HUES64 (cell line): ENCODE data around the gene CFAP46.
"Not testable (repeated sequence)": the region's sequence is repeated elsewhere in the genome, so short reads cannot be mapped to it uniquely, and the experiment has no call there.

ENCODE experiments used
- H3K27ac ChIP-seq: 2 replicates; pipeline ENCODE4 v1.7.0; 2013; ENCODE audit warnings: low read depth, low read length, inconsistent platforms
- H3K27me3 ChIP-seq: 2 replicates; pipeline ENCODE4 v1.6.1; 2013; ENCODE audit warnings: mild to moderate bottlenecking, low read length; ENCODE audit not compliant: insufficient read depth
- H3K36me3 ChIP-seq: 2 replicates; pipeline ENCODE4 v1.6.1; 2013; ENCODE audit warnings: mild to moderate bottlenecking, low read length; ENCODE audit not compliant: insufficient read depth
- H3K4me1 ChIP-seq: 2 replicates; pipeline ENCODE4 v1.6.1; 2013; ENCODE audit warnings: mild to moderate bottlenecking, low read length, moderate library complexity; ENCODE audit not compliant: insufficient read depth
- H3K4me3 ChIP-seq: 2 replicates; pipeline ENCODE4 v1.5.1; 2013; ENCODE audit warnings: mild to moderate bottlenecking, low read length, moderate library complexity
- H3K9ac ChIP-seq: 2 replicates; pipeline ENCODE4 v1.6.1; 2013; ENCODE audit warnings: mild to moderate bottlenecking, low read depth, low read length
- H3K9me3 ChIP-seq: 2 replicates; pipeline ENCODE4 v1.6.1; 2013; ENCODE audit warnings: low read depth, low read length; ENCODE audit not compliant: insufficient read depth
- WGBS: fragments of 150-250, 120-280 bp; methylation state at CpG from one replicate; pipeline ENCODE4 v1.1.7; 2013; ENCODE audit warnings: missing lambda C conversion rate; 5-methylcytosine and 5-hydroxymethylcytosine counted together

Gene CFAP46

DNA sequence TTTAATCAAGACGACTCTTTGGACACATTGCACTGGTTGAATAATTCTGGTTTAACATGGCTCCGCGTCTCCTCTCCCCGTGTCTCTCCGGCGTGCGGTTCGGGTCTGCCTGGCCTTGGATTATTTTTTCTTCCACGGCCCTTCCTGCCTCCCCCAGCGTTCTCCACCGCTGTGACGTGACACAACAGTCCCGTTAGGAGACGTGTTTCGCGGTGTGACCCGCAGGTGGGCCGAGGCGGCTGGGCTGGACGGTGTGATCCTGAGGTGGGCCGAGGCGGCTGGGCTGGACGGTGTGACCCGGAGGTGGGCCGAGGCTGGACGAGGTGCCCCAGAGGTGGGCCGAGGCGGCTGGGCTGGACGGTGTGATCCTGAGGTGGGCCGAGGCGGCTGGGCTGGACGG lies 144.4 kb downstream of the CFAP46 start:
- H3K27ac ChIP-seq, H3K4me3 ChIP-seq, H3K27me3 ChIP-seq, H3K9ac ChIP-seq, H3K4me1 ChIP-seq, H3K9me3 ChIP-seq, H3K36me3 ChIP-seq: not testable (repeated sequence)
- WGBS, result 95% methylated on average over 27 of the region's 32 CpGs

DNA sequence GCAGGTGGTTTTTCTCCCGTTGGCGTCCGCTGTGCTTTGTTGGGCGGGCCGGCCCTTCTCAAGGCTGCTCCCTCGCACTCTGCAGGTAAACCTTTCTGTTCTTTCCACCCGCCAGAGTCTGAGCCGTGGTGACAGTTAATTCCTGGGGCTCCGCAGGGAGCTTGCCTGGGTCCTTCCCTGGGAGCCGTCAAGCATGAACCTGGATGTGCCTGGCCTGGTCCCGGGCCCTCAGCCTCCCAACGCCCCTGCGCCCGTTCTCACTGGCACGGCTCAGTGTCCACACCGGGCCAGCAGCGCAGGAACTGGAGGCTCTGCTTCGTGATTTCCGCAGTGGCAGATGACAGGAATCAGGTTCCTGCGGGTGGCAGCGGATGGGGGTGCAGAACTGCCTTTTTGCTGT lies 145.5 kb downstream of the CFAP46 start:
- Histone ChIP-seq H3K4me3 (no peak overlapping the region), H3K4me1 (no peaks in the 10 kb centered on the region), H3K27ac (no peak overlapping the region), H3K27me3 (no peaks in the 10 kb centered on the region; the same call in 1 of the 2 replicates), H3K9me3 (no peaks in the 10 kb centered on the region), H3K9ac (no peak overlapping the region), H3K36me3 (no peaks in the 10 kb centered on the region)
- 89% methylated on average over 21 of the region's 21 CpGs for WGBS

DNA sequence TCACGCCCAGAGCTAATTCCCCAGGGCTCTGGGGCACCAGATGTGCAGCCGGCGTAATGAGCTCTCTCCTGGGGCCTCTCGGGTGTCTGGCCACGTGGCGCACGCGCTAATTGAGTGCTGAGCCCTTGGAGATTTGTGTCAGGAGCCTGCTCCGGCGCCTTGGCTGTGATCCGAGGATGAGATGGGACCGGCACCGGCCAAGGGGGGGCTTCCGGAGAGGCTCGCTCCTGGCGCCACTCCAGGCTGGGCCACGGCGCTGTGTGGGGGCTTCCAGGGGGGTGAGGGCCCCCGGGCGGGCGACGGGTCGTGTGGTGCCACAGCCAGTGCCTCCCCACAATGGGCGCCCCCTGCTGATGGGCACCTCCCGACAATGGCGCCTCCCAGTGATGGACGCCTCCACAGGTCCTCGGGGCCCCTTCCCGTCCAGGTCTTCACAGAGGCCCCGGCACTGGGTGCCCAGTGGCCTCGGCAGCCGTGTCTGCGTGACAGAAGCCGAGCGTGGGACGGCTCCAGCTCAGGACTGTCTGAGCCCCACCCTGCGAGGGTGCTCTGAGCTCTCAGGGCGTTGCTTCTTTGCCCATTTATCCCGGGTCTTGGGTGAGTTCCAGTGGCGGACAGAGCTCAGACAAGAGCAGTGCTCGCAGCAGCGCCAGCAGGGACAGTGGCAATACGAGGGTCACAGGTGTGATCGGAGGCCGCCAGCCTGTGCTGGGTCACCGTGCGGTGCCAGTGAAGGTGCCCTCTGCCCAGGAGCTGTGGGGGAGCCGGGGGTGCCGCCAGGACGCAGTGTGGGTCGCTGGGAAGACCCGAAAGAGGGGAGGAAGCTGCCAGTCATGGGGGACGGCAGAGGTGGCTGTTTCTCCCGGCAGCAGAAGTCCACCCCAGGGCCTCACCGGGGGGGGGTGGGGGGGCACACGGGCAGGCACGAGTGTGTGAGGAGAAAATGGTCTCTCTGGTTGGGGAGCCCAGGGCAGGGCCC lies 148.2 kb downstream of the CFAP46 start:
- Histone ChIP-seq H3K4me1 (no peaks in the 10 kb centered on the region), H3K9me3 (no peaks in the 10 kb centered on the region), H3K9ac (no peak overlapping the region), H3K27ac (no peak overlapping the region), H3K36me3 (no peaks in the 10 kb centered on the region), H3K4me3 (no peak overlapping the region), H3K27me3 (peaks cover 26% of the 10 kb centered on the region)
- 89% methylated on average over 57 of the region's 57 CpGs for WGBS

DNA sequence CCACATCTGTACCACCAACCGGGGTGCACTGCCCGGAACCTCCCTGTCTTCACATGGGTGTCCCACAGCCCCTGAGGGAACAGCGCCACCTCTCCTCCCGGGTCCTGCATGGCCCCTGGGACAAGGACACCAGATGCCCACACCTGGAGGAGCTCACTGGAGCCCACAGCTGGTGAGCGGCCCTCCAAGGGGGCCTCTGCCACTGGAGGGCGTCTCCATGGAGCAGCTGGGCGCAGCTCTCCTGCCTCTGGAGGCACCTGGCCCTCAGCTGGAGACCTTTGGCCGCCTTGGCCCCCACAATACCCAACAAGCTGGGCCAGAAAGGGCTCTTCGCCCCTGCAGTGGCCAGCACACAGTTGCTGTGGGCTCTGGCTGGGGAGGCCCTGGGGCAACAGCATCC lies 149.2 kb downstream of the CFAP46 start:
- Histone ChIP-seq H3K4me3 (no peak overlapping the region), H3K4me1 (no peaks in the 10 kb centered on the region), H3K9ac (no peak overlapping the region), H3K9me3 (no peaks in the 10 kb centered on the region), H3K36me3 (no peaks in the 10 kb centered on the region), H3K27ac (no peak overlapping the region), H3K27me3 (peaks cover 35% of the 10 kb centered on the region)
- 94% methylated on average over 9 of the region's 9 CpGs for WGBS

DNA sequence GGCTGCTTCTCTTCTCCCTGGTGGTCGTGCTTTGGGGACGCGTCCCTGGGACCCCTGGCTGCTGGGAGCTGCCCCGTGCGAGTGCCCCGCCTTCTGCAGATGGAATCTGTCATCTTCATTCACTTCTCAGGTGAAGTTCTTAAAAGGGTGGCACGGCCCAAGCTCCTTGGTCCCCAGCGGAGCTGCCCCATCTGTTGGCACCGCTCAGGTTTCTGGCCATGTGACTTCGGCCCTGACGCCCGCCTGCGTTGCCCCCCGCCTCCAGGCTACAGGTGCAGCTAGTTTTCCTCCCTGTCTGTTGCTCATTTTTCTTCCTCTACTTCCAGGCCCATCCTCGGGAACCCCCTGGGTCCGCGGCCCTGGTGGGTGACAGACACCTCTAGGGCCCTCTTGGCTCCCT lies 149.6 kb downstream of the CFAP46 start:
- 93% methylated on average over 17 of the region's 17 CpGs for WGBS
- Histone ChIP-seq H3K27ac (no peak overlapping the region), H3K36me3 (no peaks in the 10 kb centered on the region), H3K4me3 (no peak overlapping the region), H3K9ac (no peak overlapping the region), H3K4me1 (no peaks in the 10 kb centered on the region), H3K27me3 (peaks cover 39% of the 10 kb centered on the region), H3K9me3 (no peaks in the 10 kb centered on the region)

DNA sequence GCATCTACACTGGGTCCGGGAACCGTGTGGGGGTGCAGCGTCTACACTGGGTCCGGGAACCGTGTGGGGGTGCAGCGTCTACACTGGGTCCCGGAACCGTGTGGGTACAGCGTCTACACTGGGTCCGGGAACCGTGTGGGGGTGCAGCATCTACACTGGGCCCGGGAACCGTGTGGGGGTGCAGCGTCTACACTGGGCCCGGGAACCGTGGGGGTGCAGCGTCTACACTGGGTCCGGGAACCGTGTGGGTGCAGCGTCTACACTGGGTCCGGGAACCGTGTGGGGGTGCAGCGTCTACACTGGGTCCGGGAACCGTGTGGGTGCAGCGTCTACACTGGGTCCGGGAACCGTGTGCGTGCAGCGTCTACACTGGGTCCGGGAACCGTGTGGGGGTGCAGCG lies 150.3 kb downstream of the CFAP46 start:
- H3K9ac ChIP-seq, H3K4me3 ChIP-seq, H3K36me3 ChIP-seq, H3K9me3 ChIP-seq, H3K27ac ChIP-seq, H3K4me1 ChIP-seq: not testable (repeated sequence)
- 94% methylated on average over 33 of the region's 33 CpGs for WGBS
- peaks cover 46% of the 10 kb centered on the region for H3K27me3 ChIP-seq

DNA sequence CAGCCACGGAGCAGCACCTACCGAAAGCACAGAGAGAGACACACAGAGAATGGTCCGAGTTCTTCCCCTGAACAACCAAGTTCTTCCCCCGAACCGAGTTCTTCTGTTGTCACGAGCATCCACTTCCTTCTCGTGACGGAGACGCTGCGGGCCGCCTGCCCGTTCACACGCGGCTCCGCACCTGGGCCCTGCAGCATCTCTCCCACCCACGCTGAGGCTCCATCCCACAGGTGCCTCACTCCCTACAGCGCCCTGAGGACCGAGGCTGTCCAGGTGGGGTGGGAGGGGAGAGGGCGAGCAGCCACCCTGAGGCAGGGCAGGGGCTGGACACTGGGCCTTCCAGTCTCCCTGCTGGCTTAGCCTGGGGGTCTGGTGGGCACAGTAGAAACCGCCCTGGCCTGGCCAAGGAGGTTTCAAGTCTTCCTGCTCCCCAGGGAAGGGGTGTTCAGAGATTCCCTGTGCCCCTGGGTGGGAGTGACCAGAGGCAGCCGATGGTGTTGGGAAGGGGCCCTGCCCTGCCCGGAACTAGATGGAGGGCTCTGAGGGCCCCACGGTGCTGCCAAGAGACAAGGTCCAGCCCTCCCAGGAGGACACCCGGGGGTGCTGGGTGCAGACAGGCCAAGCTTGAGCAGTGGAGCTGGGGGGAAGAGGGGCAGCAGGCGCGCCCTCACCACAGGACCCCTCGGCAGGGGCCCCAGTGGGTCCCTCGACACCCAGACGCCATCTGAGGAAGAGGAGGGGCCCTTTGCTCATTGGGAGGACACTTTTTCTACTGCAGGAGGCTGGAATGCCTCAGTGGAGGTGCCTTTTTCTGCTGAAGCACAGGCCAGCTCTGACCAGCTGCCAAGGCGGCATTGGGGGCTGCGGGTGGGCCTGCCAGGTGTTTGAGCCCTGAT lies 151.2 kb downstream of the CFAP46 start:
- Histone ChIP-seq H3K9ac (no peak overlapping the region), H3K27me3 (peaks cover 56% of the 10 kb centered on the region), H3K36me3 (no peaks in the 10 kb centered on the region), H3K4me3 (no peak overlapping the region), H3K27ac (no peak overlapping the region), H3K9me3 (no peaks in the 10 kb centered on the region), H3K4me1 (no peaks in the 10 kb centered on the region)
- WGBS, result 86% methylated on average over 30 of the region's 31 CpGs

DNA sequence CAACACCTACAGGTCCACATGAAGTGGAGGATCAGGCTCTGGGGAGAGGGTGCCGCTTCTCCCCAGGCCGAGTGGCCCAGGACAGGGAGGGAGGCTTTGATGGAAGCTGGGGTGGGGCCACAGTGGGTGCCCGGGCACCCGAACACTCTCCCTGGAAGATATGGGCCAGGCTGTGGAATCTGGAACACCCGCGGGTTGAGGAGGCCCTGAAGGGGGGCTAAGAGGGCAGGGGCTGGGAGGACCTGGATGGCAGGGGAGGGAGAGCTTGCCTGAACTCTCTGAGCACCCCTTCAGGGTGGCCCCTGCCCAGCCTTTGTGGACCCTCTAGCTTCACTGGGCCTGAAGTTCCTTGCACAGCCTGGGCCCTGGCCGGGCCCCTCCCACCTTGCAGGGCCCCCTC lies 151.9 kb downstream of the CFAP46 start:
- Histone ChIP-seq H3K9me3 (no peaks in the 10 kb centered on the region), H3K27ac (no peak overlapping the region), H3K9ac (no peak overlapping the region), H3K36me3 (no peaks in the 10 kb centered on the region), H3K27me3 (peaks cover 60% of the 10 kb centered on the region), H3K4me3 (no peak overlapping the region), H3K4me1 (no peaks in the 10 kb centered on the region)
- WGBS, result 83% methylated on average over 7 of the region's 7 CpGs

DNA sequence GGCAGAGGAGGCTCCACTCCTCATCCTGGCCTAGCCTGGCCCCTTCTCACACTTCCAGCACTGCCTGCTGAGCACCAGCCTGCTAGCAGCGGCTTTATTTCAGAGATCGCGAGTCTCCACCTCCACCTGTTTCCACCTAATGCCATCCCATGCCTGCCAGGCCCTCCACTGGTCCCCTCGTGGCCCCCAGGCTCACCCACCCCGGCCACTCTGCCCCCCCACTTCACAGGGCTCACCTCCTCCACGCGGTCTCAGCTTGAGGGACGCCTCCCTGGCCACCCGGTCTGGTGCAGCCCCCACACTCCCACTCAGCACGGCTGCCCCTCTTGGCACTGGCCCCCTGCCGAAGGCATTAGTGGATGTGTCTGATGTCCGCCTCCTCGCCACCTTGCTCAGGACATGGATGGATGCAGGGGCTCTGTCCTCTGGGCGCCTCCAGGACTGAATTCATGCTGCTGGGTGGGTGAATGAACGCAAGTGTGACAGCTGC lies 152.7 kb downstream of the CFAP46 start:
- no peak overlapping the region for H3K9ac ChIP-seq
- H3K4me1 ChIP-seq, result no peaks in the 10 kb centered on the region
- no peaks in the 10 kb centered on the region for H3K9me3 ChIP-seq
- no peak overlapping the region for H3K27ac ChIP-seq
- peaks cover 68% of the 10 kb centered on the region for H3K27me3 ChIP-seq
- no peaks in the 10 kb centered on the region for H3K36me3 ChIP-seq
- no peak overlapping the region for H3K4me3 ChIP-seq
- WGBS, result 83% methylated on average over 15 of the region's 15 CpGs

DNA sequence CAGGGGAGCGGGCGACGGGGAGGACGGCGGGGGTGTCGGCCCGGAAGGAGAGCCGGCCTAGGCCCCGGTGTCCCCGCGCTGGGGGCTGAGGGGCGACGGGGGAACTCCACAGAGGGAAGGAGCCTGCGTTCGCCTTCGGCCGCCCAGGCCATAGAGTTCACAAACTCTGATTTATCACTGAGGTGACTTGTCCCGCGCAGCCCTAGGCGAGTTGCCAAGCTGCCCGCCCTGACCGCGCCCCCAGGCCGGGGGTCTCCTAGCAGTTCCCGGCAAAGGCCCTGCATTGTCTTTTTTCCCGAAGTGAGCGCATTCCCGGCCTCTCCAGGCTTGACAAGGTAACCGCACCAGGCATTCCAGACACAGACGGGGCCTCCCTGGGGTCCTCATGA lies 153.5 kb downstream of the CFAP46 start:
- no peaks in the 10 kb centered on the region for H3K36me3 ChIP-seq
- H3K9ac ChIP-seq, result no peak overlapping the region
- 6% methylated on average over 30 of the region's 30 CpGs for WGBS
- no peak overlapping the region for H3K27ac ChIP-seq
- H3K4me3 ChIP-seq, result peak overlapping the region; percentile 45
- peaks cover 1% of the 10 kb centered on the region; the same call in 1 of the 2 replicates for H3K4me1 ChIP-seq
- peaks cover 77% of the 10 kb centered on the region for H3K27me3 ChIP-seq
- H3K9me3 ChIP-seq, result no peaks in the 10 kb centered on the region
